NOMO-1 treated with dmso at 0.1 percent for 144 hours (cell line): Measurements from ENCODE around the gene PEX19.

Experiments used
- DNase-seq: peaks from one replicate; lab custom pipeline; 2025; ENCODE audit not compliant: unreplicated experiment; lab: John Stamatoyannopoulos, UW

PEX19 gene

GRCh38 chr1:160277987-160278386 is 6.9 kb downstream of the PEX19 start:
- no peak for DNase-seq

- no peak for DNase-seq
Measured at GRCh38 chr1:160277330-160277729, 7.6 kb downstream of the PEX19 start.

GRCh38 chr1:160271025-160271424 is 13.9 kb downstream of the PEX19 start:
- no peak for DNase-seq

GRCh38 chr1:160267284-160267991 is 17.5 kb downstream of the PEX19 start:
- no peak for DNase-seq

GRCh38 chr1:160264795-160265307 is 20.1 kb downstream of the PEX19 start:
- no peak for DNase-seq

GRCh38 chr1:160261893-160262794 is 22.8 kb downstream of the PEX19 start, which contains the start of gene DCAF8:
Gene DCAF8 (minus strand): TSS chr1:160262549. CDS start chr1:160244008, 18,541 bp downstream.
- peak; percentile 98 for DNase-seq

GRCh38 chr1:160261556-160261892 is 23.4 kb downstream of the PEX19 start:
- no peak for DNase-seq

GRCh38 chr1:160260406-160261382 is 24.2 kb downstream of the PEX19 start:
- DNase-seq = no peak

- DNase-seq = no peak
Measured at GRCh38 chr1:160258177-160258798, 26.6 kb downstream of the PEX19 start.

GRCh38 chr1:160257411-160258015 is 27.4 kb downstream of the PEX19 start:
- no peak for DNase-seq

- DNase-seq = no peak
Measured at GRCh38 chr1:160256396-160257046, 28.4 kb downstream of the PEX19 start.

- DNase-seq = no peak
Measured at GRCh38 chr1:160255781-160256300, 29.1 kb downstream of the PEX19 start.

GRCh38 chr1:160251687-160252526 is 33.0 kb downstream of the PEX19 start:
- DNase-seq = no peak

- no peak for DNase-seq
Measured at GRCh38 chr1:160251011-160251410, 33.9 kb downstream of the PEX19 start.

- DNase-seq = no peak
Measured at GRCh38 chr1:160247053-160247452, 37.9 kb downstream of the PEX19 start.

GRCh38 chr1:160245434-160245833 is 39.5 kb downstream of the PEX19 start:
- no peak for DNase-seq

- DNase-seq = no peak
Measured at GRCh38 chr1:160244209-160244608, 40.7 kb downstream of the PEX19 start.

GRCh38 chr1:160243767-160244166 is 41.2 kb downstream of the PEX19 start:
- no peak for DNase-seq
